HG02759 (cell line): ENCODE data around the gene PARN.
"Not testable (repeated sequence)": the region's sequence is repeated elsewhere in the genome, so short reads cannot be mapped to it uniquely, and the experiment has no call there.

Source experiments
- ATAC-seq: cut with Tn5 transposase; IDR thresholded peaks from one replicate; pipeline ENCODE4 v1.9.1; 2021; ENCODE audit warnings: mild to moderate bottlenecking, moderate library complexity; ENCODE audit not compliant: unreplicated experiment

The PARN gene

GRCh38 chr16:14445937-14446715 lies 183.9 kb downstream of the PARN start:
- ATAC-seq = no peak

GRCh38 chr16:14444979-14445810 lies 184.9 kb downstream of the PARN start:
- no peak for ATAC-seq

GRCh38 chr16:14441533-14441932 lies 188.5 kb downstream of the PARN start:
- ATAC-seq = not testable (repeated sequence)

- no peak for ATAC-seq
These were observed 191.8 kb downstream of the PARN start for GRCh38 chr16:14438256-14438655.

GRCh38 chr16:14437426-14437825 lies 192.6 kb downstream of the PARN start:
- ATAC-seq = no peak

GRCh38 chr16:14436401-14436955 lies 193.6 kb downstream of the PARN start:
- no peak for ATAC-seq

- ATAC-seq = no peak
These were observed 195.2 kb downstream of the PARN start for GRCh38 chr16:14434860-14435259.

GRCh38 chr16:14428971-14429637 lies 201.0 kb downstream of the PARN start:
- not testable (repeated sequence) for ATAC-seq

GRCh38 chr16:14428043-14428442 lies 202.0 kb downstream of the PARN start:
- ATAC-seq = no peak

- no peak for ATAC-seq
These were observed 202.6 kb downstream of the PARN start for GRCh38 chr16:14427371-14427948.

GRCh38 chr16:14424595-14424994 lies 205.5 kb downstream of the PARN start:
- no peak for ATAC-seq

GRCh38 chr16:14423344-14423743 lies 206.7 kb downstream of the PARN start:
- ATAC-seq = no peak

GRCh38 chr16:14420721-14421488 lies 209.2 kb downstream of the PARN start:
- ATAC-seq = no peak

GRCh38 chr16:14420243-14420642 lies 209.8 kb downstream of the PARN start:
- ATAC-seq = not testable (repeated sequence)

GRCh38 chr16:14419817-14420216 lies 210.2 kb downstream of the PARN start:
- ATAC-seq = no peak

GRCh38 chr16:14418795-14419225 lies 211.2 kb downstream of the PARN start:
- no peak for ATAC-seq

- no peak for ATAC-seq
These were observed 213.9 kb downstream of the PARN start for GRCh38 chr16:14416184-14416583.

- ATAC-seq = no peak
These were observed 214.8 kb downstream of the PARN start for GRCh38 chr16:14415291-14415690.

GRCh38 chr16:14409563-14409962 lies 220.5 kb downstream of the PARN start:
- ATAC-seq = no peak

GRCh38 chr16:14407786-14408399 lies 222.2 kb downstream of the PARN start:
- no peak for ATAC-seq
